Mesendoderm (in vitro differentiated cells): ENCODE measurements around the gene CD300A.

Source experiments
- DNase-seq: peaks from one replicate; pipeline ENCODE4 v3.0.0; 2013
- H2AK5ac ChIP-seq: 2 replicates; pipeline ENCODE4 v1.6.1; 2013; ENCODE audit warnings: low read length, inconsistent platforms
- H2BK120ac ChIP-seq: 2 replicates; pipeline ENCODE4 v1.6.1; 2013; ENCODE audit warnings: low read depth, mild to moderate bottlenecking, low read length, moderate library complexity, mixed read lengths
- H2BK15ac ChIP-seq: replicated peaks from 2 replicates; pipeline ENCODE4 v1.6.1; 2013; ENCODE audit warnings: low read depth, mild to moderate bottlenecking, moderate library complexity
- H2BK5ac ChIP-seq: 2 replicates; pipeline ENCODE4 v1.6.1; 2013; ENCODE audit warnings: low read length, inconsistent platforms
- H3K18ac ChIP-seq: 2 replicates; pipeline ENCODE4 v1.6.1; 2013; ENCODE audit warnings: mild to moderate bottlenecking, low read length, mixed read lengths
- H3K23ac ChIP-seq: one replicate; pipeline ENCODE4 v1.6.1; 2013; ENCODE audit warnings: low read length
- H3K27ac ChIP-seq: 2 replicates; pipeline ENCODE4 v1.5.1; 2013; ENCODE audit warnings: low read depth, mild to moderate bottlenecking, inconsistent platforms, low read length, moderate library complexity
- H3K27me3 ChIP-seq: 2 replicates; pipeline ENCODE4 v1.6.1; 2013; ENCODE audit warnings: low read length, control low read depth, mild to moderate bottlenecking, inconsistent platforms; ENCODE audit not compliant: insufficient read depth, poor library complexity
- H3K36me3 ChIP-seq: 2 replicates; pipeline ENCODE4 v1.6.1; 2013; ENCODE audit warnings: low read length, inconsistent platforms; ENCODE audit not compliant: control insufficient read depth, insufficient read depth
- H3K4ac ChIP-seq: one replicate; pipeline ENCODE4 v1.6.1; 2013; ENCODE audit warnings: low read depth, mild to moderate bottlenecking, low read length, moderate library complexity
- H3K4me1 ChIP-seq: 2 replicates; pipeline ENCODE4 v1.6.1; 2013; ENCODE audit warnings: low read depth, low read length, inconsistent platforms; ENCODE audit not compliant: control insufficient read depth
- H3K4me2 ChIP-seq: 2 replicates; pipeline ENCODE4 v1.6.1; 2013; ENCODE audit warnings: low read length
- H3K4me3 ChIP-seq: 2 replicates; pipeline ENCODE4 v1.5.1; 2013; ENCODE audit warnings: mild to moderate bottlenecking, low read length
- H3K56ac ChIP-seq: one replicate; pipeline ENCODE4 v1.6.1; 2013; ENCODE audit warnings: low read length
- H3K79me1 ChIP-seq: 2 replicates; pipeline ENCODE4 v1.6.1; 2013; ENCODE audit warnings: low read length, inconsistent platforms
- H3K79me2 ChIP-seq: 2 replicates; pipeline ENCODE4 v1.6.1; 2013; ENCODE audit warnings: mild to moderate bottlenecking, low read length; ENCODE audit not compliant: control insufficient read depth, insufficient read depth
- H3K9ac ChIP-seq: 2 replicates; pipeline ENCODE4 v1.6.1; 2013; ENCODE audit warnings: low read length, inconsistent platforms
- H4K5ac ChIP-seq: one replicate; pipeline ENCODE4 v1.6.1; 2013; ENCODE audit warnings: low read length
- H4K8ac ChIP-seq: one replicate; pipeline ENCODE4 v1.6.1; 2013; ENCODE audit warnings: low read depth, mild to moderate bottlenecking, control low read depth, low read length, moderate library complexity
- WGBS: extraction: QIAGEN DNeasy Blood & Tissue Kit; methylation state at CpG from one replicate; pipeline ENCODE4 v1.1.7; 2013; ENCODE audit warnings: low lambda C conversion rate, missing lambda C conversion rate; ENCODE audit not compliant: insufficient coverage; ENCODE audit errors: extremely low coverage; 5-methylcytosine and 5-hydroxymethylcytosine counted together

Gene CD300A

GRCh38 chr17:74474043-74474792 is 7.8 kb downstream of the CD300A start:
- DNase-seq: no peak
- no peaks in the 10 kb centered on the region for H3K79me1 ChIP-seq
- no peaks in the 10 kb centered on the region for H3K27me3 ChIP-seq

GRCh38 chr17:74475189-74475588 is 8.8 kb downstream of the CD300A start:
- Histone ChIP-seq H2BK120ac (no peak overlapping the region), H2BK15ac (no peak overlapping the region), H3K9ac (no peak overlapping the region), H3K4me3 (no peak overlapping the region), H2AK5ac (no peak overlapping the region), H3K56ac (no peak overlapping the region), H3K79me1 (no peaks in the 10 kb centered on the region), H3K4ac (no peak overlapping the region), H4K5ac (no peak overlapping the region), H3K4me1 (no peaks in the 10 kb centered on the region), H4K8ac (no peak overlapping the region), H3K23ac (no peak overlapping the region), H3K79me2 (no peaks in the 10 kb centered on the region), H2BK5ac (no peak overlapping the region), H3K27me3 (no peaks in the 10 kb centered on the region), H3K18ac (no peak overlapping the region), H3K27ac (no peak overlapping the region), H3K4me2 (no peak overlapping the region), H3K36me3 (no peaks in the 10 kb centered on the region)
- no CpG with 5 or more reads among the region's 4 CpGs for WGBS
- no peak for DNase-seq

More at GRCh38 chr17:74474043-74474792, 7.8 kb downstream of the CD300A start:
- Histone ChIP-seq H2AK5ac (no peak overlapping the region), H3K36me3 (no peaks in the 10 kb centered on the region), H3K23ac (no peak overlapping the region), H3K4me2 (no peak overlapping the region), H3K4me3 (no peak overlapping the region), H3K27ac (no peak overlapping the region), H2BK120ac (no peak overlapping the region), H4K8ac (no peak overlapping the region), H2BK5ac (no peak overlapping the region), H3K4me1 (no peaks in the 10 kb centered on the region), H4K5ac (no peak overlapping the region), H3K79me2 (no peaks in the 10 kb centered on the region), H3K18ac (no peak overlapping the region), H3K56ac (no peak overlapping the region), H3K9ac (no peak overlapping the region), H2BK15ac (no peak overlapping the region), H3K4ac (no peak overlapping the region)
- no CpG with 5 or more reads among the region's 9 CpGs for WGBS

- H3K4me2 ChIP-seq: no peak overlapping the region
- no peak overlapping the region for H3K27ac ChIP-seq
- H2BK5ac ChIP-seq: no peak overlapping the region
- H2AK5ac ChIP-seq: no peak overlapping the region
- no peaks in the 10 kb centered on the region for H3K27me3 ChIP-seq
- no peak overlapping the region for H3K4me3 ChIP-seq
- no peak overlapping the region for H3K56ac ChIP-seq
- no peak overlapping the region for H3K4ac ChIP-seq
- H2BK120ac ChIP-seq: no peak overlapping the region
- H3K18ac ChIP-seq: no peak overlapping the region
- H4K8ac ChIP-seq: no peak overlapping the region
- no peaks in the 10 kb centered on the region for H3K4me1 ChIP-seq
- no peaks in the 10 kb centered on the region for H3K79me2 ChIP-seq
- H3K79me1 ChIP-seq: no peaks in the 10 kb centered on the region
- H4K5ac ChIP-seq: no peak overlapping the region
- H3K9ac ChIP-seq: no peak overlapping the region
- H3K23ac ChIP-seq: no peak overlapping the region
- no peak overlapping the region for H2BK15ac ChIP-seq
- WGBS: no CpG with 5 or more reads among the region's 4 CpGs
- no peak for DNase-seq
- H3K36me3 ChIP-seq: no peaks in the 10 kb centered on the region
These were observed 11.0 kb downstream of the CD300A start for GRCh38 chr17:74477411-74477810.

DNA sequence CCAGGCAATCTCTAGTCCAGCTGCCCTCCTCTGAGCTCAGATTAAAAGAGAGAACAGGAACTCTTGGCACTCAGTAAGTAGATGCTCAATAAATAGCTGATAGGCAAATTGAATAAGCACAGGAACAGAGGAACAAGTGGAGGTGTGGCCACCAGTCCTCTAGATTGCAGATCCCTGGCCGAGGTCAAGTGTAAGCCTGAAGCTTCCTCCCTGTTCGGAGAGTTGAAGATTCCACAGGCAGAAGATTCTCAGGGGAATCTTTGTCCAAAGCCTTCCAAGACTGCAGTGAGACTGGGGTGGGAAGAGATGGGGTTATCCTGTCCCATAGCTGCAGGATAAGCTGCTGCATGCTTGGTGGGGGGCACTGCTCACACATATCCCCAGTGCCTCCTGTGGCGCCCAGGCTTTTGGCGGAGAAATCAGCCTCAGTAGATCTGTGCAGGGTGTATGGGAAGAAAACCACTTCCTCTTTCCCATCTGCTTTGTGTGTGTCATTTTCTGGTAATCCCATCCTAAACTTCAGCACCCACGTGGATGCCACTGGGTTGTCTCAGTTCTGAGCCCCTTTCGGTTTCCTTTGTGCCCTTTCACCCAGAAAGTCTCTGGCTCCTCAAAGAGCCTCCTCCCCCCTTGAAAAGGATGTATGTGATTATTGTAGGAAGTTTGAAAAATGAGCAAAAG is 12.1 kb downstream of the CD300A start:
- Histone ChIP-seq H4K5ac (no peak overlapping the region), H2BK5ac (no peak overlapping the region), H3K27ac (no peak overlapping the region), H3K23ac (no peak overlapping the region), H3K9ac (no peak overlapping the region), H3K27me3 (no peaks in the 10 kb centered on the region), H3K4me3 (no peak overlapping the region), H2BK15ac (no peak overlapping the region), H2BK120ac (no peak overlapping the region), H3K56ac (no peak overlapping the region), H3K4me2 (no peak overlapping the region), H3K79me2 (no peaks in the 10 kb centered on the region), H4K8ac (no peak overlapping the region), H3K4me1 (no peaks in the 10 kb centered on the region), H3K36me3 (no peaks in the 10 kb centered on the region), H2AK5ac (no peak overlapping the region), H3K4ac (no peak overlapping the region), H3K79me1 (no peaks in the 10 kb centered on the region), H3K18ac (no peak overlapping the region)
- no CpG with 5 or more reads among the region's 6 CpGs for WGBS
- DNase-seq: no peak

DNA sequence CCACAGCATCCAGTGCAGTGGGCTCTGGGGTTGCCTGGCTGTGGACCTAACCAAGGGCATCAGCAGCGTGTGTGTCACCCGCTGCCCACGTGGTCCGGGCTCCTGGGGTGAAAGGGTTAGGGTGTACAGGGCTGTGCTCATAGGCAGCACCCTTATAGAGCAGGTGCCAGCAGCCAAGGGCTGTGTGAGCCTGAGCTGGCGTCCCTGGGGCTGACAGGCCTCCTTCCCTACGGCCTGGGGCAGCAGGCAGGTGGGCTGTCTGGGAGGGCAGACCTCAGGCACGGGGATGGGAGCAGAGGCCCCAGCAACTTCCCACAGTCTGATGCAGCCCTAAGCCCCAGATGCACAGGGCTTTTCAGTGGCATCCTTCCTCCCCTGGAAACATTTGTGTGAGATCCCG is 13.9 kb downstream of the CD300A start:
- Histone ChIP-seq H2BK5ac (no peak overlapping the region), H3K18ac (no peak overlapping the region), H3K56ac (no peak overlapping the region), H3K79me1 (no peaks in the 10 kb centered on the region), H3K27ac (no peak overlapping the region), H3K23ac (no peak overlapping the region), H4K8ac (no peak overlapping the region), H2BK15ac (no peak overlapping the region), H3K4me2 (no peak overlapping the region), H3K4me1 (no peaks in the 10 kb centered on the region), H3K4ac (no peak overlapping the region), H3K9ac (no peak overlapping the region), H4K5ac (no peak overlapping the region), H3K36me3 (no peaks in the 10 kb centered on the region), H2AK5ac (no peak overlapping the region), H3K79me2 (no peaks in the 10 kb centered on the region), H3K4me3 (no peak overlapping the region), H3K27me3 (no peaks in the 10 kb centered on the region), H2BK120ac (no peak overlapping the region)
- DNase-seq: no peak
- no CpG with 5 or more reads among the region's 8 CpGs for WGBS
